ENCODE measurements around the gene ITGA2B.
"Not testable (repeated sequence)": the region's sequence is repeated elsewhere in the genome, so short reads cannot be mapped to it uniquely, and the experiment has no call there.

Gene ITGA2B

DNA sequence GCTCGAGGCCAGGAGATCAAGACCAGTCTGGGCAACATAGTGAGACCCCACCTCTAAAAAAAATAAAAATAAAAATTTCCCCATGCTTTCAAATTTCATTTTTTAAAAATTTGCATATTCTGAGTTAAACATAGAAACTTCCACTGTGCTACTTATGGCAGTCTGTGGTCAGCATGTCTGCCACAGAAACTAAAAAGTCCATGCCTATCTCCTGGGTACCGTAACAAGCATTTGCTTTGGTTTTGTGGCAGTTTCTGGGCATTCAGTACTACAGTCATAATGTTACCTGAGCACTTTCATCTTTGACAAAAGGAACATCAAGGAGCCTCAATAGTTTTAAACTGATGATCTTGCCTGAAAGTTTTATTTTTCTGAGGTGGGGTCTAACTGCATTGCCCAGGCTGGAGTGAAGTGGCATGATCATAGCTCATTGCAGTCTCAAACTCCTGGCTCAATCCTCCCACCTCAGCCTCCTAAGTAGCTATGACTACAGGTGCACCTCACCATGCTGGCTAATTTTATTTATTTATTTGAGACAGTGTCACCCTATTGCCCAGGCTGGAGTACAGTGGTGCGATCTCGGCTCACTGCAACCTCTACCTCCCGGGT, 13.2 kb upstream of the ITGA2B start:
- no peaks in the 10 kb centered on the region for H3K27me3 Mint-ChIP-seq
- H3K4me3 Mint-ChIP-seq = no peak overlapping the region
- no peak overlapping the region for H3K27ac Mint-ChIP-seq (ENCODE audit: low read depth)
- ATAC-seq (replicated peaks; ENCODE audit: extremely low read depth, poor library complexity, severe bottlenecking) (no peak), DNase-seq (ENCODE audit: low spot score in 2 of 2) (no peak)
- H3K4me1 Mint-ChIP-seq = no peaks in the 10 kb centered on the region
- H3K36me3 Mint-ChIP-seq (ENCODE audit: insufficient read depth) = peaks cover 52% of the 10 kb centered on the region
- H3K9me3 Mint-ChIP-seq = no peaks in the 10 kb centered on the region

DNA sequence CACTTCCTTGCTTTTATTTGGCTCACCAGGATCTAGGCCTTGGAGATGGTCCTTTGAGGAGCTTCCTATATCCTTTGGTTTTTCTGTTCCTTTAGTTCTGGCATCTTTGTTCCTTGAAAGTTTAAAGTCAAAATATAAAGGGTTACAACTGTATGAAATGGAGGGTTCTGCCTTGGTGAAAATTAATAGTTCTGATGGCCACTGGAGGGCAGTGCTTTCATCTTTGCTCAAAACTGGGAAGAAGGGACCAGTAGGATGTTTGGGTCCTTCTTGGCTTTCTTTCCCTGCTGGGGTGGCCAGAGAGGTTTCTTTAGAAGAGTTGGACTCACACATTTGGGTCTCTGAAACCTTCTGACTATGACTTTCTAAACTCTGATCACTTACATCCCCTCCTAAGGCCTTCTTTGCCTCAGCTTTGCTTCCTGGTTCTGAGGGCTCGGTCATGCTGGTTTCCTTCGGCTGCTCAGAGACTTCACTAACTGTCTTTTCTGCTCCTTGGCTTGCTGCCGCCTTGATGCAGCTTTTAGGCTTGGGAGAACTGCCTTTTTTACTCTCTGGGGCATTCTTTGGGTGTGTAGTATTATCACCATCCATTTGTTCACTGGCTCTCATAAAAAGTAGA, 10.9 kb upstream of the ITGA2B start:
- Mint-ChIP-seq H3K4me3 (no peak overlapping the region), H3K36me3 (ENCODE audit: insufficient read depth) (peaks cover 48% of the 10 kb centered on the region), H3K27ac (ENCODE audit: low read depth) (peak overlapping the region; percentile 70), H3K27me3 (no peaks in the 10 kb centered on the region), H3K9me3 (no peaks in the 10 kb centered on the region), H3K4me1 (no peaks in the 10 kb centered on the region)
- ATAC-seq (replicated peaks; ENCODE audit: extremely low read depth, poor library complexity, severe bottlenecking) (no peak), DNase-seq (ENCODE audit: low spot score in 2 of 2) (no peak)

- peaks cover 42% of the 10 kb centered on the region for H3K36me3 Mint-ChIP-seq (ENCODE audit: insufficient read depth)
- no peaks in the 10 kb centered on the region for H3K4me1 Mint-ChIP-seq
- H3K9me3 Mint-ChIP-seq = no peaks in the 10 kb centered on the region
- no peak overlapping the region for H3K4me3 Mint-ChIP-seq
- DNase-seq (ENCODE audit: low spot score in 2 of 2) (no peak), ATAC-seq (replicated peaks; ENCODE audit: extremely low read depth, poor library complexity, severe bottlenecking) (no peak)
- H3K27ac Mint-ChIP-seq (ENCODE audit: low read depth) = peak overlapping the region; percentile 71
- H3K27me3 Mint-ChIP-seq = no peaks in the 10 kb centered on the region
Observed at GRCh38 chr17:44398692-44399691, 9.5 kb upstream of the ITGA2B start.

GRCh38 chr17:44397479-44398440, 8.3 kb upstream of the ITGA2B start:
- no peaks in the 10 kb centered on the region for H3K4me1 Mint-ChIP-seq
- DNase-seq (ENCODE audit: low spot score in 2 of 2) = no peak
- H3K4me3 Mint-ChIP-seq = no peak overlapping the region
- no peaks in the 10 kb centered on the region for H3K27me3 Mint-ChIP-seq
- H3K36me3 Mint-ChIP-seq (ENCODE audit: insufficient read depth) = peaks cover 38% of the 10 kb centered on the region
- no peak for ATAC-seq (replicated peaks; ENCODE audit: extremely low read depth, poor library complexity, severe bottlenecking)
- H3K27ac Mint-ChIP-seq (ENCODE audit: low read depth) = peak overlapping the region; percentile 71
- no peaks in the 10 kb centered on the region for H3K9me3 Mint-ChIP-seq

DNA sequence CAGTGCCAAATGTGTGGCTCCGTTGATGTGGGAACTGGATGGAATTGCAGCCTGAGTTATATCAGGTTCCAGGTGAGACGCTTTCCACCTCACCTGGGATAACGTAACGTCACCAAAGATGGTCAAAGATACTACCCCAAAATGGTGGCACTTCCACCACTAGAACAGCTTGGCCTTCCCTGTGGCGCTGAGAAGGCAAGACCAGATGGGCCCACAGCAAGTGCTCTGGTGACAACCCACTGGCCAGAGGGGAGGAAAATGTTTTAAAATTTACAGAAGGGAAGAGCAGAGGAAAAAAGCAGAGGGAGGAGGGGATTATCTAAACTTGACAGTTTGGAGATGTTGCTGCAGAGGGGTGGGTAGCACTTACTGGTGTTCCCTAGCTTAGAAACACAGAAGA, 7.5 kb upstream of the ITGA2B start:
- no peak for ATAC-seq (replicated peaks; ENCODE audit: extremely low read depth, poor library complexity, severe bottlenecking)
- DNase-seq (ENCODE audit: low spot score in 2 of 2) = no peak
- Mint-ChIP-seq H3K36me3 (ENCODE audit: insufficient read depth) (peaks cover 35% of the 10 kb centered on the region), H3K27me3 (no peaks in the 10 kb centered on the region), H3K4me1 (no peaks in the 10 kb centered on the region), H3K9me3 (no peaks in the 10 kb centered on the region), H3K4me3 (no peak overlapping the region), H3K27ac (ENCODE audit: low read depth) (peak overlapping the region; percentile 67)

DNA sequence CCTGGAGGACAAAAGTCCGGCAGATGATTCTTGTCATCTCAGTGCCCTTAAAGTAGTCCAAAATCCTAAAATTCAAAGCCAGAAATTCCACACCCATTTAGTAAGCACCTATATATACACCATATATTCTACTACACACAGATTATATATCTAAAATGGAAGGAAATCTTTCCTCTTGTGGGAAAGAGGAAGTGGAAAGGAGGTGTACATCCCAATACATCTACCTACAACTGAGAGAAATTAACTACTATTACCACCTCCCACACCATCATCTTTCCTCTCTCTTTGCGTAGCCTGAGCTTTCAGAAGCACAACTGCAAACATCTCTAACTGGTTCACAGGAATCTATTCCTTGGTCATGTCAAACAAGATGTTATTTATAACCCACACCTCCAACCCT, 5.4 kb upstream of the ITGA2B start:
- Mint-ChIP-seq H3K27ac (ENCODE audit: low read depth) (no peak overlapping the region), H3K36me3 (ENCODE audit: insufficient read depth) (peaks cover 22% of the 10 kb centered on the region), H3K9me3 (no peaks in the 10 kb centered on the region), H3K4me1 (peaks cover under 1% of the 10 kb centered on the region), H3K27me3 (no peaks in the 10 kb centered on the region), H3K4me3 (no peak overlapping the region)
- ATAC-seq (replicated peaks; ENCODE audit: extremely low read depth, poor library complexity, severe bottlenecking) (no peak), DNase-seq (ENCODE audit: low spot score in 2 of 2) (no peak)

- ATAC-seq (replicated peaks; ENCODE audit: extremely low read depth, poor library complexity, severe bottlenecking); H3K27me3 Mint-ChIP-seq; H3K4me1 Mint-ChIP-seq; H3K4me3 Mint-ChIP-seq; DNase-seq (ENCODE audit: low spot score in 2 of 2); H3K27ac Mint-ChIP-seq (ENCODE audit: low read depth); H3K9me3 Mint-ChIP-seq: not testable (repeated sequence)
- H3K36me3 Mint-ChIP-seq (ENCODE audit: insufficient read depth) = peaks cover 14% of the 10 kb centered on the region
Observed at GRCh38 chr17:44394112-44394511, 4.7 kb upstream of the ITGA2B start.

DNA sequence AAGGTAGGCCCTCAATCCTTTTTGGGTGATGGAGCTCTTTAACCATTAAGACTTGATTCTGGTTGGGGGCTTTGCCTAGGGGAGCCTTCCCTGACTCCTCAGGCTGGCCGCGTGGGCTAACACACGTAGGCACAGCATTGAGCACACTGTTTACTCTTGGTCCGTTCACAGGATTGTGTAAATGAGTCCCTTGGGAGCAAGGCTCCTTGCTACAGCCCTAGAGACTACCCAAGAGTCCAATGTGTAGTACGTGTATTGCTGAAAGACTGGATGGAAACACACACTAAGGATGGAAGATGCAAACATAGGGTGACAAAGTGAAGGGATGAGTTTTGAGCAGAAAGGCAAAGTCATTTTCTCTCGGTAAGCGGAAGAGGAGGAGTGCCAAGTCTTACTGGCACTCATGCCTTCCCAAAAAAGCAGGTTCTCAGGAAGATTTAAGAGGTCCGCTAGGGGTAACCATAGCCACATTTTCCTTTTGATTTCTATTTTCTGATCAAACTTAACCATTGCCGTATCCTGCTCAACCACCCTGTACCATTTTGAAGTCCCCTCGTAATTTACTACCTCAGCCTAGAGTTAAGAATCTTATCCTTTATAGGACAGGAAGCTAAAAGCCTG, 911 bp upstream of the ITGA2B start:
- Mint-ChIP-seq H3K4me1 (peaks cover 9% of the 10 kb centered on the region), H3K4me3 (no peak overlapping the region), H3K27ac (ENCODE audit: low read depth) (no peak overlapping the region), H3K36me3 (ENCODE audit: insufficient read depth) (peaks cover under 1% of the 10 kb centered on the region), H3K9me3 (no peaks in the 10 kb centered on the region), H3K27me3 (no peaks in the 10 kb centered on the region)
- ATAC-seq (replicated peaks; ENCODE audit: extremely low read depth, poor library complexity, severe bottlenecking) (no peak), DNase-seq (ENCODE audit: low spot score in 2 of 2) (no peak)

GRCh38 chr17:44389723-44390202, 314 bp upstream of the ITGA2B start:
- Mint-ChIP-seq H3K4me1 (peaks cover 9% of the 10 kb centered on the region), H3K27ac (ENCODE audit: low read depth) (no peak overlapping the region), H3K27me3 (peaks cover 5% of the 10 kb centered on the region), H3K36me3 (ENCODE audit: insufficient read depth) (no peaks in the 10 kb centered on the region), H3K4me3 (no peak overlapping the region), H3K9me3 (no peaks in the 10 kb centered on the region)
- ATAC-seq (replicated peaks; ENCODE audit: extremely low read depth, poor library complexity, severe bottlenecking) = no peak
- no peak for DNase-seq (ENCODE audit: low spot score in 2 of 2)

- no peak for DNase-seq (ENCODE audit: low spot score in 2 of 2)
- ATAC-seq (replicated peaks; ENCODE audit: extremely low read depth, poor library complexity, severe bottlenecking) = no peak
- Mint-ChIP-seq H3K27ac (ENCODE audit: low read depth) (no peak overlapping the region), H3K36me3 (ENCODE audit: insufficient read depth) (no peaks in the 10 kb centered on the region), H3K4me1 (peaks cover 9% of the 10 kb centered on the region), H3K9me3 (no peaks in the 10 kb centered on the region), H3K4me3 (no peak overlapping the region), H3K27me3 (peaks cover 25% of the 10 kb centered on the region)
Observed at GRCh38 chr17:44387804-44388203, 1.6 kb downstream of the ITGA2B start.

GRCh38 chr17:44386182-44386525, 3.3 kb downstream of the ITGA2B start:
- no peak overlapping the region for H3K27ac Mint-ChIP-seq (ENCODE audit: low read depth)
- no peak for ATAC-seq (replicated peaks; ENCODE audit: extremely low read depth, poor library complexity, severe bottlenecking)

More at GRCh38 chr17:44386182-44386525, 3.3 kb downstream of the ITGA2B start:
- peak overlapping the region; percentile 76 for H3K4me3 Mint-ChIP-seq
- H3K4me1 Mint-ChIP-seq = peaks cover 9% of the 10 kb centered on the region
- peaks cover 39% of the 10 kb centered on the region for H3K27me3 Mint-ChIP-seq
- H3K36me3 Mint-ChIP-seq (ENCODE audit: insufficient read depth) = no peaks in the 10 kb centered on the region
- DNase-seq (ENCODE audit: low spot score in 2 of 2) = no peak
- no peaks in the 10 kb centered on the region for H3K9me3 Mint-ChIP-seq

Measured in central memory CD8-positive, alpha-beta T cell (primary cell).